ENCODE results near the gene PPIH. TPM values are rescaled to one million over a fixed set of nuclear protein-coding genes. Genes with fewer than 3 reads are reported as not detected.

Gene PPIH
- total RNA-seq, 1 experiment from 2014 or later, result 78.5 TPM

GRCh38 chr1:42674682-42675081, 16.5 kb downstream of the PPIH start:
- Histone ChIP-seq H3K36me3 (ENCODE audit: control insufficient read depth, insufficient read depth, low read length) (no peaks in the 10 kb centered on the region; the same call in 1 of the 2 replicates), H3K4me3 (ENCODE audit: low read depth in 2 of 2, low read length in 2 of 2) (no peak overlapping the region), H3K27ac (ENCODE audit: low read length) (no peak overlapping the region), H3K4me1 (ENCODE audit: control insufficient read depth, insufficient read depth, low read length) (no peaks in the 10 kb centered on the region), H3K9me3 (ENCODE audit: control insufficient read depth, insufficient read depth, low read depth, low read length) (no peaks in the 10 kb centered on the region), H3K27me3 (ENCODE audit: control insufficient read depth, insufficient read depth, low read length) (no peaks in the 10 kb centered on the region)
- no peak for TF ChIP-seq SIN3A (IDR thresholded peaks at IDR 0.05; ENCODE audit: borderline replicate concordance, insufficient read depth, low read depth, low read length)
- TF ChIP-seq TCF7L2 (IDR thresholded peaks at IDR 0.05; ENCODE audit: low read depth, low read length), result no peak
- TF ChIP-seq POLR2AphosphoS5 (IDR thresholded peaks at IDR 0.05; ENCODE audit: low read depth, low read length), result no peak
- TF ChIP-seq CTCF (IDR thresholded peaks at IDR 0.05), result no peak
- ChIA-PET POLR2A (no interaction called here), CTCF (no interaction called here)
- in situ Hi-C loops (cut with HindIII; ENCODE audit: low pct_unique_long_range_greater_than_20kb, low sequenced_read_pairs) (no loop called here), intact Hi-C loops (cut with micrococcal nuclease; ENCODE audit: unreplicated experiment) (no loop called here)
- no peak for ATAC-seq
- BruUV-seq (replicated peaks), result no TSS peak
- no peak for DNase-seq (ENCODE audit: low read depth, low spot score)

GRCh38 chr1:42675467-42675866, 17.2 kb downstream of the PPIH start:
- TF ChIP-seq TCF7L2 (IDR thresholded peaks at IDR 0.05; ENCODE audit: low read depth, low read length), result no peak
- TF ChIP-seq POLR2AphosphoS5 (IDR thresholded peaks at IDR 0.05; ENCODE audit: low read depth, low read length), result no peak
- TF ChIP-seq REST (IDR thresholded peaks at IDR 0.05; ENCODE audit: insufficient read depth in 1 of 2, low read depth in 2 of 2, low read length in 1 of 2), result no peak
- TF ChIP-seq SIN3A (IDR thresholded peaks at IDR 0.05; ENCODE audit: borderline replicate concordance, insufficient read depth, low read depth, low read length), result no peak
- no peak for TF ChIP-seq CTCF (IDR thresholded peaks at IDR 0.05)
- no peak for ATAC-seq

More at GRCh38 chr1:42675467-42675866, 17.2 kb downstream of the PPIH start:
- Histone ChIP-seq H3K4me1 (ENCODE audit: control insufficient read depth, insufficient read depth, low read length) (peaks cover 5% of the 10 kb centered on the region; the same call in 1 of the 2 replicates), H3K4me3 (ENCODE audit: low read depth in 2 of 2, low read length in 2 of 2) (no peak overlapping the region), H3K27me3 (ENCODE audit: control insufficient read depth, insufficient read depth, low read length) (no peaks in the 10 kb centered on the region), H3K36me3 (ENCODE audit: control insufficient read depth, insufficient read depth, low read length) (no peaks in the 10 kb centered on the region; the same call in 1 of the 2 replicates), H3K27ac (ENCODE audit: low read length) (no peak overlapping the region), H3K9me3 (ENCODE audit: control insufficient read depth, insufficient read depth, low read depth, low read length) (no peaks in the 10 kb centered on the region)
- BruUV-seq (replicated peaks), result no TSS peak
- intact Hi-C loops (cut with micrococcal nuclease; ENCODE audit: unreplicated experiment) (no loop called here), in situ Hi-C loops (cut with HindIII; ENCODE audit: low pct_unique_long_range_greater_than_20kb, low sequenced_read_pairs) (no loop called here)
- POLR2A ChIA-PET, result no interaction called here
- no peak for DNase-seq (ENCODE audit: low read depth, low spot score)
- CTCF ChIA-PET, result no interaction called here
